DOHH2 (cell line): ENCODE results near the gene GLRX.

Source experiments
- H3F3A ChIP-seq: fragments of 200-600 bp; sonication (generic), shearing (Covaris generic); 2 replicates; pipeline ENCODE4 v1.6.0; 2016; ENCODE audit warnings: antibody characterized with exemption, mild to moderate bottlenecking; ENCODE audit not compliant: control insufficient read depth, insufficient read depth
- H3K27ac ChIP-seq: fragments of 200-600 bp; sonication (generic); 2 replicates; pipeline ENCODE4 v1.5.1; 2014; ENCODE audit warnings: low read depth, mild to moderate bottlenecking, low read length, moderate library complexity
- H3K27me3 ChIP-seq: fragments of 200-600 bp; sonication (generic); 2 replicates; pipeline ENCODE4 v1.6.1; 2014; ENCODE audit warnings: mild to moderate bottlenecking, low read length, mixed read lengths; ENCODE audit not compliant: control insufficient read depth
- H3K36me3 ChIP-seq: fragments of 200-600 bp; sonication (generic); 2 replicates; pipeline ENCODE4 v1.6.1; 2014; ENCODE audit warnings: mild to moderate bottlenecking, low read length, moderate library complexity, mixed read lengths; ENCODE audit not compliant: control insufficient read depth
- H3K4me1 ChIP-seq: fragments of 200-600 bp; sonication (generic); 2 replicates; pipeline ENCODE4 v1.6.1; 2014; ENCODE audit warnings: mild to moderate bottlenecking, low read length, mixed read lengths; ENCODE audit not compliant: control insufficient read depth
- H3K4me2 ChIP-seq: fragments of 200-600 bp; sonication (generic); 2 replicates; pipeline ENCODE4 v1.6.0; 2014; ENCODE audit warnings: mild to moderate bottlenecking, low read length, moderate library complexity
- H3K4me3 ChIP-seq: fragments of 200-600 bp; sonication (generic); 2 replicates; pipeline ENCODE4 v1.5.1; 2014; ENCODE audit warnings: mild to moderate bottlenecking, low read length, mixed read lengths
- H3K79me2 ChIP-seq: fragments of 200-600 bp; sonication (generic); 2 replicates; pipeline ENCODE4 v1.6.1; 2014; ENCODE audit warnings: mild to moderate bottlenecking, low read length, mixed read lengths; ENCODE audit not compliant: control insufficient read depth
- H3K9me2 ChIP-seq: fragments of 200-600 bp; sonication (generic); replicated peaks from 2 replicates; pipeline ENCODE4 v1.6.1; 2014; ENCODE audit warnings: mild to moderate bottlenecking, low read length, mixed read lengths; ENCODE audit not compliant: control insufficient read depth
- H3K9me3 ChIP-seq: fragments of 200-600 bp; sonication (generic); 2 replicates; pipeline ENCODE4 v1.6.1; 2014; ENCODE audit warnings: antibody characterized with exemption, low read length, mixed read lengths; ENCODE audit not compliant: control insufficient read depth, insufficient read depth
- H4K20me1 ChIP-seq: fragments of 200-600 bp; sonication (generic); 2 replicates; pipeline ENCODE4 v1.6.0; 2014; ENCODE audit warnings: low read depth, mild to moderate bottlenecking, antibody characterized with exemption, low read length, moderate library complexity; ENCODE audit not compliant: control insufficient read depth, insufficient read depth
- EZH2phosphoT487 ChIP-seq: fragments of 200-600 bp; sonication (generic); IDR thresholded peaks from 2 replicates; pipeline ENCODE4 v1.6.1; 2017; ENCODE audit warnings: borderline replicate concordance, mild to moderate bottlenecking, antibody characterized with exemption, low read length, moderate library complexity, mixed read lengths
- TF ChIP-seq, protein P1 (sequence below): fragments of 200-600 bp; sonication (generic); IDR thresholded peaks from one replicate; pipeline ENCODE4 v1.5.1; 2014; ENCODE audit warnings: antibody characterized with exemption, mild to moderate bottlenecking, low read depth, low read length; ENCODE audit not compliant: poor library complexity, severe bottlenecking

The GLRX gene

GRCh38 chr5:95768731-95769130, 53.8 kb downstream of the GLRX start:
- Histone ChIP-seq H3K27me3 (no peaks in the 10 kb centered on the region), H3K27ac (no peak overlapping the region), H3F3A (no peaks in the 10 kb centered on the region), H3K36me3 (no peaks in the 10 kb centered on the region), H3K9me3 (no peaks in the 10 kb centered on the region), H3K4me3 (no peak overlapping the region), H3K4me1 (no peaks in the 10 kb centered on the region), H3K79me2 (no peaks in the 10 kb centered on the region), H3K9me2 (no peaks in the 10 kb centered on the region), H3K4me2 (no peak overlapping the region), H4K20me1 (no peaks in the 10 kb centered on the region)
- TF ChIP-seq, protein P1, sequence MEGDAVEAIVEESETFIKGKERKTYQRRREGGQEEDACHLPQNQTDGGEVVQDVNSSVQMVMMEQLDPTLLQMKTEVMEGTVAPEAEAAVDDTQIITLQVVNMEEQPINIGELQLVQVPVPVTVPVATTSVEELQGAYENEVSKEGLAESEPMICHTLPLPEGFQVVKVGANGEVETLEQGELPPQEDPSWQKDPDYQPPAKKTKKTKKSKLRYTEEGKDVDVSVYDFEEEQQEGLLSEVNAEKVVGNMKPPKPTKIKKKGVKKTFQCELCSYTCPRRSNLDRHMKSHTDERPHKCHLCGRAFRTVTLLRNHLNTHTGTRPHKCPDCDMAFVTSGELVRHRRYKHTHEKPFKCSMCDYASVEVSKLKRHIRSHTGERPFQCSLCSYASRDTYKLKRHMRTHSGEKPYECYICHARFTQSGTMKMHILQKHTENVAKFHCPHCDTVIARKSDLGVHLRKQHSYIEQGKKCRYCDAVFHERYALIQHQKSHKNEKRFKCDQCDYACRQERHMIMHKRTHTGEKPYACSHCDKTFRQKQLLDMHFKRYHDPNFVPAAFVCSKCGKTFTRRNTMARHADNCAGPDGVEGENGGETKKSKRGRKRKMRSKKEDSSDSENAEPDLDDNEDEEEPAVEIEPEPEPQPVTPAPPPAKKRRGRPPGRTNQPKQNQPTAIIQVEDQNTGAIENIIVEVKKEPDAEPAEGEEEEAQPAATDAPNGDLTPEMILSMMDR = no peak
- TF ChIP-seq EZH2phosphoT487 = no peak

- Histone ChIP-seq H3K27me3 (no peaks in the 10 kb centered on the region), H3K79me2 (no peaks in the 10 kb centered on the region), H3K9me2 (no peaks in the 10 kb centered on the region), H3K9me3 (no peaks in the 10 kb centered on the region), H3K4me2 (no peak overlapping the region), H3K4me1 (peaks cover 24% of the 10 kb centered on the region), H3K27ac (no peak overlapping the region), H3F3A (no peaks in the 10 kb centered on the region), H4K20me1 (no peaks in the 10 kb centered on the region), H3K4me3 (no peak overlapping the region), H3K36me3 (no peaks in the 10 kb centered on the region)
- TF ChIP-seq EZH2phosphoT487 = no peak
- TF ChIP-seq, protein P1 = no peak
These were observed 58.6 kb downstream of the GLRX start for GRCh38 chr5:95763941-95764340.
